ENCODE data around the gene ABCG4.
"Not testable (repeated sequence)": the region's sequence is repeated elsewhere in the genome, so short reads cannot be mapped to it uniquely, and the experiment has no call there.

ABCG4 gene

DNA sequence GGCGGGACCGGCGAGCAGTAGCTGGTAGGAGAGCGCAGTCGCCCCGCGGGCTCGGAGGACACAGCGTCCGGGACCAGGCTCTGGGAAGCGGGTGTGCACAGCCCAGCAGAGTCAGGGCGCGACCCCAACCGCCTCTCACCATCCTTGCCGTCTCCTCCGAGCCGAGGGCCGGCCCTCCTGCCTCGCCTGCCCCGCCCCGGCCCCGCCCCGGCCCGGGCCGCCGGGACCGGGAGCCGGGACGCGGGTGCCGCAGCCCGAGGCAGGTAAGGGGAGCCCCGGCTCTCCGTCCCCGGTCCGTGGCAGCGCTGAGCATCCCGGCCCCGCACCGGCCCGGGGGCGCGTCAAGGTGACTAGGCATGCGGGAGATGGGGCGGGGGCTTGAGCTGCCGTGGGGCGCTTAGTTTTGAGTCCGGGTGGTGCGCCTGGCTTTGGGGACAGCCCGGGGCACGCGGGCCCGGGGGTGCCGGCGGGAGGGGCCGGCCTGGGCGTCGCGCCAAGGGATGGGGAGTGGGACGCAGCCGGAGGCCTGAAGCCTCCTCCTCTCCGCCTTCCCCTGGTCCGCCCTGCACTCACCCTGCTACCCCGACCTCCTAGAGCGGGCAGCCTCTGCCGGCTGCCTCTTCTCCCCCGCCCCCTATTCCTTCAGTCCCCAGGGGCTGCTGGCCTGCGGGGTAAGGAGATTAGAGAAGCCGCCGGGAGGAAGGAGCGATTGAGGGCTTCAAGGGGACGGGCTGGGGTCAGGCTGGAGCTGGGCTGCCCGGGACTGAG is at the start of gene ABCG4:
TSS of gene ABCG4 (plus strand) at position 35 of the 768 bp plus-strand sequence. CDS start 914 bp downstream, outside the sequence.
- DNase-seq: no peak

DNA sequence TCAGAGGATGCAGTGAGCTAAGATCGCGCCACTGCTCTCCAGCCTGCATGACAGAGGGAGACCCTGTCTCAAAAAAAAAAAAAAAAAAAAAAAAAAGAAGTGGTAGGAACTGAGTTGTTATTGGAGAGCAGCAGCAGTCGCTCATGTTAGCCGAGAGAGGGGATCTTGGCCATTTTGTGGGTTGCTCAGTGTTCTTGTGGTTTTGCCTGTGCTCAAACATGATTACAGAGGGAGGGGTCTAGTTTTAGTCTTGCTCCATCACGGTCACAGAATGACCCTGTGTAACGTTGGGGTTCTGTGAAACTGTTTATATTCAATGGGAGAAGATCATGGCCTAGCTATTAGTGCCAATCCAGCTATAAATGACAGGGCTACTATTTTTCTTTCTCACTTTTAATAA is 49.1 kb upstream of the ABCG4 start:
- DNase-seq: no peak

DNA sequence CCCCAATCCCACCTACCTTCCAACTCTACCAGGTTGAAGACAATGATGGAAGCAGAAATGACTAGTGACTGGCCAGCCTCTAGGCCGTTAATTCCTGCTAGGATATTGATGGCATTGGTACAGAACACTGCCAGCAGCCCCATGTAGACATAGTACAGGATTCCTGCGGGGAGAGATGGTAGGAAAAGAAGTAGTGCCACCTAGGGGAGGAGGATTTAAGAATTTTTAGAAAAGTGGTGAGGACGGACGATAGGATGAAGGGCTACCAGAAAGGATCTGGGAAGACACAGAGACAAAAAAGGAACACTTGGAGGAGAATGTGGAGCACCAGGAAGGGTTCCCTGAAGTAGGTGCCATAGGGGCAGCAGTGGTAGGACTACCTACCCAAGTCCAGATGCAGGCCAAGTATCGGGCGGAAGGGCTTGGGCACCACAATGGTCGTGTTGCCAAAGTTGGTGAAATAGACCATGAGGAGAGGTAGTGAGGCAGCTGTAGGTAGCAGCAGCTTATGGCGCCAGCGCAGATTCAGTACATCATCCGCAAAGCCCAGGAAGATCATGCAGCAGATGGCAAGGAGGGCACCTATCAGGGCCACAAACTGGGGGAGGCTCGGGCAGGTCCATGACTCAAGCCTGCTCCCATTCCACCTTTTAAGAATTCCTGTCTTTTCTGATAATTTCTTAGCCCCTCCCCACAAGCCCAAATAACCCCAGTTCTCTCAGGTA is 48.4 kb upstream of the ABCG4 start:
- peak; percentile 66 for DNase-seq

DNA sequence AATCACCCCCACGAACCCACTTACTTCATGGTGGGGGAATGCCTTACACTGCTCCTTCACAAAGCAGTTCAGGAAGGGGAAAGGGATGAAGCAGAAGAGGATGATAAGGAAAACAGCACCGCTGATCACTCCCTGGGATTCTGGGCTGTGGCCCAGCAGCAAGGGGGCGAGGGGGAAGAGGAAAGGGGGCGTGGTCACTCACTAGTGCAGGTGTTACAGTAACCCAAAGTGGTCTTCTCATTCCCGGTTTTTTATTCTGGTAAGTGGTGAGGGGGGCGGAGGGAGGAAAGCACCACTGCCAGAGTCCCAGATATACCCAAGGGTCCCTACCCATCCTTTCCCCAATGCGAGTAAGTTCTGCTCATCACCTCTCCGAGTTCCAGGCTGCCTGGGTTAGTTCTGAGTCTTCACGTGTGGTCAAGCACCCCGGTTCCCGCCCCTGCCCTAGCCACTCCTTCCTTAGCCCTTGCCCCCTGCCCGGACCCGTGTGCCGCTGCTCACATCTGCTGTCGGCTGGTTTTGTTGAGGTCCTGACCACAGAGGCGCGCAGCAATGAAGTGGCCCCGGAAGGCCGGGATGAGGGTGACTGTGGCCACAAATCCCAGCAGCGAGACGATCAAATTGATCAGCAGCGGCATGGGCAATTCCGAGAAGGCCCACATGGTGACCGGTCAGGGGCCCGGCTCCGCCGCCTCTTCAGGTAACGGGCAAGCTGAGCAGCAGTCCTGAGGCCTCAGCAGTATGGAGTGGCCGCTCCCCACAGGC is 47.7 kb upstream of the ABCG4 start:
- DNase-seq: peak; percentile 65

DNA sequence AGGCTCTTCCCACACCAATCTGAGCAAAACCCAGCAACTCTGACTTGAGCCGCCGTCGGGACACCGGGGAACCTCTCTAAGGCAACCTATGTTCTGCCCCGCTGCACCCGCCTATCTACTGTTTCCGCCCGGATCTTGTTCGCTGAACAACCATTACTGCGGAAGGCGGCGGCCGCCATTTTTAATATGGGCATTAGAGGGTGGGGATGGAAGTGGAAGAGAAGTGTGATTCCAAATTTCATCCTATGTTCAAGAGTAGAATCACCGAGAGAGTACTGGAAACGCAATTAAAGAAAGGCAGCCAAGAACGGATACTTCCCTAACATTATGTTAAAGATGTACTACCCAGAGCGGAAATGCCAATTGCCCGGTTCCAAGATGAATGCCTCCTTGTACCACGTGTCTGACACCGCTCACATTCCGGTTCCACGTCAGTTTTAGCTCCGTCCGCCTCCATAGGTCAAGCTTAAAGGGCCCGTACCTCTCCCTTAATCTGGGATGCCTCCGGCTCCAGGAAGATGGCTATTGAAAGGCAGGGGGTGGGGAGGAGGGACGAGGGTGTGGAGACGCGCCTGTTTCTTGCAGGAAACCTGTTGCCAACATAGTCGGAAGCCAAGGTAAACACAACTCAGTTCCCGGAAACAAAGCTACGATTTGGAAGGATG is 47.0 kb upstream of the ABCG4 start, which contains the start of gene DPAGT1:
TSS of gene DPAGT1 (minus strand) at position 95 of the 665 bp plus-strand sequence. CDS start 198 bp downstream, outside the sequence.
- peak; percentile 100 for DNase-seq

DNA sequence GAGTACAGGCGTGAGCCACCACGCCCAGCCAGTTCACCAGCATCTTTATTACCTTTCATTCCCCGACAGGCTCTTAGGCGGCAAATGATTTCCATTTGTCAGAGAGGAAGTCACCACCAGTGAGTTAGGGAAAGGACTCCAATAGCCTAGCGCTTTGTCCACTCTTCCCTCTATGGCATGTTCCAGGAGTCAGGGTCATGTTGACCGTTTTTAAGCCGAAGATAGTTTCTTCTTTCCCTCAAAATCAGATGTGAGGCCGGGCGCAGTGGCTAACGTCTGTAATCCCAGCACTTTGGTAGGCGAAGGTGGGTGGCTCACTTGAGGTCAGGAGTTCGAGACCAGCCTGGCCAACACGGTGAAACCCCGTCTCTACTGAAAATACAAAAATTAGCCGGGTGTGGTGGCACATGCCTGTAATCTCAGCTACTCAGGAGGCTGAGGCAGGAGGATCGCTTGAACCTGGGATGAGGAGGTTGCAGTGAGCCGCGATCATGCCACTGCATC is 45.6 kb upstream of the ABCG4 start:
- not testable (repeated sequence) for DNase-seq

DNA sequence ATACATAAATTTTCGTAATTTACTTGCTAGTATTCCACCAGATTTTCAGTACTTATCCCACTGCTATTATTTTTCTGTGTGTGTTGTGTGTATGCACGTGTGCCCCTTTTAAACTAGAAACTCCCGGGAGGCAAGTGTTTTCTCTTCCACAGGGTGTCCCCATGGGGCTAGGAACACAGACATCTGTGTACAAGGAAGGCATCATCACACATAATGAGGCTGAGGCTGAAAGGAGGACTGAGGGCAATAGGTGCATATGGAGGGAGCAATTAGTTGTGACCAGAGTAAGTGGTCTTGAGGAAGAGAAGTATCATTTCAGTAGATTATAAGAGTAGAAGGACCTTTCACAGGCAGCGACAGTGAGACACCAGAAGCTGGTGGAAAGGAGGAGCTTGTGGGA is 45.1 kb upstream of the ABCG4 start:
- DNase-seq: no peak

DNA sequence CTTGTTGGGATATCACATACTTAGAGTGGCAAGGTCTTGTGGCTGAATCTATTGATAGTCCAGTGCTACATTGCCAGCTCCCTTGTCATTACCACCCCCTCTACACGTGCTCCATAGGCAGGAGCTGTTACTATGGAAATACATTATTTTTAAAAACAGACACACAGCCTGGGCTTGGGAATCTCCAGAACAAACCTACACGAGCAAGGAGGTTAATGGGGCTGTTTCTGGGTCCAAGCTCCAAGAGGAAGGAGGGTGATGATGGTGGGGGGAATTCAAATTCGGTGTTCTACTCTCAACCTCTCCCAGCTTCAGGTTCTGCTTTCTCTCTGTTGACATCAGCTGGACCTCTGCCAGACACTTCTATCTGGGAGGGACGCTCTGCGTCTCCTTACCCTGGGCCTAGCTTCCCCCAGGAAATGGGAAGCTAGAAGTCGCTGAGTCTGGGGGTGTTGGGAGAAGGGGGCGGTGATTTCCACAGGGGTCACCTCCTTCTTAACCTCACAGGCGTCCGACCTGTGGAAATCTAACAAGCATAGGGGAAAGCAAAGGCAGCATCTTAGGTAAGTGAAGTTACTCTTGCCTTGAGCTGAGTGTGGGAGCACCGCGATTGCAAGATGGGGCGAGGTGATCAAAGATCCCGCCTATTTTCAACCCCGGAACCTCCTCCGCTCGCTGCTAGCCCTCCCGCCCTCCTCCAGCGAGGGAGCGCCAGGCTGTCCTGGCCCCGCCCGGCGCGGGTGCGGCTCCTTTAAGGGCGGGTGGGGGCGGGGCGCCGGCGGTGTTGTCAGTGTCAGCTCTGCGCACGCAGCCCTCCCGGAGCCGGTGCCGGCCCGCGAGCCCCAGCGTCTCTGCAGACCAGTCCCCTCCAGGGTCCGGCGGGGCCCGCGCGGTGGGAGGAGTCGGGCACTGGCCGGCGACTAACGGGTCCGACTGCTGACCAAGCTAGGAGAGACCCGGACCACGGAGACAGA is 42.0 kb upstream of the ABCG4 start, which contains the start of gene C2CD2L:
TSS of gene C2CD2L (plus strand) at position 781 of the 974 bp plus-strand sequence. CDS start 398 bp downstream, outside the sequence.
- DNase-seq: peak; percentile 75

DNA sequence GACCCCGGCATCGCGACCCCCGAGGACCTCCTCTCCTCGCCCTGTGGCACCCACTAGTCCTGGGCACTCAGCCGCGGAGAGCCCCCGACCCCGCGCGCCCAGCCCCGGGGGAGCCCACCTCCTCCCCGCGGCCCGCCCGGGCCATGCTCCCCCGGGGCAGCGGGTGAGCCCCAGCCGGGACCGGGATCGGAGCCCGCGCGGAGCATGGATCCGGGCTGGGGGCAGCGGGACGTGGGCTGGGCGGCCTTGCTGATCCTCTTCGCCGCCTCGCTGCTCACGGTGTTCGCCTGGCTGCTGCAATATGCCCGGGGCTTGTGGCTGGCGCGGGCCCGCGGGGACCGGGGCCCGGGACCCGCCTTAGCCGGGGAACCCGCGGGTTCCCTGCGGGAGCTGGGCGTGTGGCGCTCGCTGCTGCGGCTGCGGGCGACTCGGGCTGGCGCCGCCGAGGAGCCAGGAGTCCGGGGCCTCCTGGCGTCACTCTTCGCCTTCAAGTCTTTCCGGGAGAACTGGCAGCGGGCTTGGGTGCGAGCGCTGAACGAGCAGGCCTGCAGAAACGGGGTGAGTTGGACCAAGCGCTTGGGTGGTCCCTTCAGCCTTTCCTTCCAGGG is 41.2 kb upstream of the ABCG4 start:
- no peak for DNase-seq

DNA sequence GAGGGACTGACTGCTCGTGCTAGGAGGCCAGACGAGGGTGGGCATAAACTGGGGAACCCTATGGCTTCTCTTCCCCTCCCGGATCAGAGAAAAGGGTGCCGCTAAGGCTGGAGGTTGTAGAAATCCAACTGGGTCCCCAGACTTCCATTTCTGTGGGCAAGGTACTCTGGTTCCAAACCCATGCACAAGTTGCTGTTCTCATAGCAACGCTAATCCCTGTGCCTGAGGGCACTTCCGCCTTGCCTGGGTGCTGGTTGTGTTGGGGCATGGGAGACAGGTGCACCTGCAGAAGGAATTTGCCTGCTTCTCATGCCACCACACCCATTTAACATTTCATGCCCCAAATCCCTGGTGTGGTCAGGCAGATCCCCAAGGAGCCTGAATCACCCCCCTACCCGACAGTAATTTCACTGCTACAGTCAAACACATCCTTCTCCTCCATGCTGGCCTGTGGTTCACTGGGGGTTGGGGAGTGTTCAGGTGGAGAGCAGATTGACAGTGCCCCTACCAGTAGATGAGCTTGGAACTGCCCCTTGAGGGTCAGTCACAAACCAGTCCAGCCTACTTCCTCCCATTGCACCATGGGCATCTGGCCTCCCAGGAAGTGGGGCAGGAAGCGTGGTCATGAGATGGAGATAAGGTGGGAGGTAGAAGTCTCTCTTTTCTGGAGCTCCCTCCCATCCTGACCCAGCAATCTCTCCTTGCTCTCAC is 40.6 kb upstream of the ABCG4 start:
- DNase-seq: no peak

DNA sequence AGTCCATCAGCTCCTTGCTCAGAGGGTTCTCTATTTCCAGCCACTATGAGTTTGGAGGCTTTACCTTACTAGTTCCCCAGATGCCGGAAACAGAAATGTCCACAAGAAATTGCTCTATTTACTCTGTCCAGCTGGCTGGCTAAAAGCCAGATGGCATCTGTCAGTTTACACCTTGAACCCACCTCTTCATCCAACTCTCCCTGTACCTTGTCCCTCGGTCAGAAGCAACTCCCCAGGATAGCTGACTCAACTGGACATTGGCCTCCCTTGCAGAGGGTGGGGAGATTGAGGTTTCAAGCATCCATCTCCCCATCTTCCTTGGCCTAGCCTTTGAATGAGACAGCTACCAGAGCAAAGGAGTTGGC is 40.0 kb upstream of the ABCG4 start:
- DNase-seq: no peak

DNA sequence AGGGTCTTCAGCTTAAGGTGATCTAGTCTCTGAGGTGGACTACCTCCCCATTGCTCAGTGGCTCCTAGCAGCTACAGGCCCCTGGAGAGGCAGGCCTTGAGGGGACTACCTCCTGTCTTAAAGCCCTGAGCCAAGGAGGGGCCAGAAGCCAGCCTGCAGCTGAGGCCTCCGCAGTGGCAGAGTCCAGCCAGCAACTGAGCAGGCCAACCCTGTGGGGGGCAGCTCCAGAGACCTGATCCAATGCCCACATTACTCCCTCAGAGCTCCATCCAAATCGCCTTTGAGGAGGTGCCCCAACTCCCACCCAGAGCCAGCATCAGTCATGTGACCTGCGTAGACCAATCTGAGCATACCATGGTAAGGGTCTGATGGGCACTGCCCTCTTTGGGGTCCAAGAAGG is 39.0 kb upstream of the ABCG4 start:
- no peak for DNase-seq

DNA sequence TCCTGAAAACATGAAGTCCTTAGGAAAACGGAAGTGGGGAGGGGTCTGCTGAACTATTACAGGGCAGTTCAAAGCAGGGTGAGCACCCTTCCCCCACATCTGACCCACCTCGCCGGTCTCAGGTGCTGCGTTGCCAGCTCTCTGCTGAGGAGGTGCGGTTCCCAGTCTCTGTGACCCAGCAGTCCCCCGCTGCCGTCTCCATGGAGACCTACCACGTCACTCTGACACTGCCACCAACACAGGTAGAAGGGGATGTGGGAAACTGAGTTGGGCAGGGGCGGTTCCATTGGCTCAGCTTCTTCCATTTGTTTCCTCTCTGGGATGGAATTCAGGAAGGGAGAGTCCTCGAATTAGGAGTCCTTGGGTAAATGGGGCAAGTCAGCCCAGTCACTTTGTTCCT is 38.4 kb upstream of the ABCG4 start:
- DNase-seq: no peak

DNA sequence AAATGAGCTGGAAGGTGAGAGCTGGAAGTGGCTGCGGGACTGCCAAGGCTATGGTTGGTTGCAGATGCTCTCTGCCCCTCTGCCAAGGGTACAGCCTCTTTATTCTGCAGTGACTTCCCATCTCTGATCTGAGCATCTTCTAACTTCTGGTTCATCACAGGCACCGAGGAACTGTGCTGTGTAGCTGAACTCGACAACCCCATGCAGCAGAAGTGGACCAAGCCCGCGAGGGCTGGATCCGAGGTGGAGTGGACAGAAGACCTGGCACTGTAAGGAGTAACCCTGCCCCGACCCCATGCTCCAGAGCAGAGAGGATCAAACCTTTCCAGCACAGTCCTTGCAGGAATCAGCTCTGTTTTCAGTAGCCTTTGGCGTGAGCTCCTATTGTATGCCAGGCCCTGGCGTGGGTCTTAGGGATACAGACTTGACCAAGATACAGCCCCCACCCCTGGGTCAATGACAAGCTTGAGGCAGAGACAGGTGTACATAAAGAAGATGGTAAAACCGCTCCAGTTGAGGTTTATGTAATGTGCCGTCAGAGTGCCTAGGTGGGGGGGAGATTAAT is 37.4 kb upstream of the ABCG4 start:
- no peak for DNase-seq

DNA sequence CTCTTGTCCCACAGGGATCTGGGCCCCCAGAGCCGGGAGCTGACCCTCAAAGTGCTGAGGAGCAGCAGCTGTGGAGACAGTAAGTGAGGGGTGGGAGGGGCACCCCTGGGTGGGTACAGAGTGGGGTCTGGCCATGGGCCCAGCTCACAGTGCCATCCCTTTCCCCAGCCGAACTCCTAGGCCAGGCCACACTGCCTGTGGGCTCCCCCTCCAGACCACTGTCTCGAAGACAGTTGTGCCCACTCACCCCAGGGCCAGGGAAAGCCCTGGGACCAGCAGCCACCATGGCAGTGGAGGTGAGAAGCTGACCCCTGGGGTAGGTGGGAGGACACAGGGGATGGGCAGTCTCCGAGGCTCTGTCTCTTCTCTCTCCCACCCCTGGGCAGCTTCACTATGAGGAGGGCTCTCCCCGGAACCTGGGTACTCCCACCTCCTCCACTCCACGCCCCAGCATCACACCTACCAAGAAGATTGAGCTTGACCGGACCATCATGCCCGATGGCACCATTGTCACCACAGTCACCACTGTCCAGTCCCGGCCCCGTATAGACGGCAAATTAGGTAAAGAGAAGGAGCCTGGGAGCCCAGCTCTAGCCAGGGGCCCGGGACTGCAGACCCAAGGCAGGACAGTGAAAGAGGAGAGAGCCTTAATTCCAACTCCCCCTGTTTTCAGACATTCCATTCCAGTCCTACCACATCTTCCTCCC is 36.4 kb upstream of the ABCG4 start:
- no peak for DNase-seq

DNA sequence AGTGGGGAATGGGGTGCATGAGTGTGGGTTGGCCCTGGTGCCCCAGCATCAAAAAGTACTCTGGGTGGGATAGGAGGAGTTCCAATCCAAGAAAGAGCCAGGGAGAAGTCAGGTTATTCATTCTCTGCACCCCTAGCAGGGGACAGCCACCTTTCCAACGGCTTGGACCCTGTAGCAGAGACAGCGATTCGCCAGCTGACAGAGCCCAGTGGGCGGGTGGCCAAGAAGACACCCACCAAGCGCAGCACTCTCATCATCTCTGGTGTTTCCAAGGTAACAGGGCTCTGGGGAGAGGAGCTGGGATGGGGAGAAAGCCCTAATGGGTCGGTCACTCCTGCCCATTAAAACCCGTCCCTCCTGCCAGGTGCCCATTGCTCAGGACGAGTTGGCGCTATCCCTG is 35.1 kb upstream of the ABCG4 start:
- no peak for DNase-seq

DNA sequence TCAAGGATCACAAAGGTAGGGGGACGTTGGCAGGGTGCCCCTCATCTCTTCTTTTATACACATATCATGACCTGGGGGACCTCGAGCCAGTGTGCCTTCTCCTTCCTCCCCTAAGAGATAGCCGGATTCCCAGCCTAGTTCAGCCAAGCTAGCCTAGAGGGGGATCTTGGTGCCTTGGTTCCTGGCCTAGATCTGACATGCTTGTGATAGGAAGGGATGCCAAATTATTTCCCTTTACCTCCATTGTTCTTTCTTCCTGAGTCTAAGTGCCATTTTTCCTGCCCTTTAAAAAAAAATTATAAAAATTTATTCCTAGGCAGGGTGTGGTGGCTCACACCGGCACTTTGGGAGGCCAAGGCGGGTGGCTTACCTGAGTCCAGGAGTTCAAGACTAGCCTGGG is 34.5 kb upstream of the ABCG4 start:
- DNase-seq: no peak

DNA sequence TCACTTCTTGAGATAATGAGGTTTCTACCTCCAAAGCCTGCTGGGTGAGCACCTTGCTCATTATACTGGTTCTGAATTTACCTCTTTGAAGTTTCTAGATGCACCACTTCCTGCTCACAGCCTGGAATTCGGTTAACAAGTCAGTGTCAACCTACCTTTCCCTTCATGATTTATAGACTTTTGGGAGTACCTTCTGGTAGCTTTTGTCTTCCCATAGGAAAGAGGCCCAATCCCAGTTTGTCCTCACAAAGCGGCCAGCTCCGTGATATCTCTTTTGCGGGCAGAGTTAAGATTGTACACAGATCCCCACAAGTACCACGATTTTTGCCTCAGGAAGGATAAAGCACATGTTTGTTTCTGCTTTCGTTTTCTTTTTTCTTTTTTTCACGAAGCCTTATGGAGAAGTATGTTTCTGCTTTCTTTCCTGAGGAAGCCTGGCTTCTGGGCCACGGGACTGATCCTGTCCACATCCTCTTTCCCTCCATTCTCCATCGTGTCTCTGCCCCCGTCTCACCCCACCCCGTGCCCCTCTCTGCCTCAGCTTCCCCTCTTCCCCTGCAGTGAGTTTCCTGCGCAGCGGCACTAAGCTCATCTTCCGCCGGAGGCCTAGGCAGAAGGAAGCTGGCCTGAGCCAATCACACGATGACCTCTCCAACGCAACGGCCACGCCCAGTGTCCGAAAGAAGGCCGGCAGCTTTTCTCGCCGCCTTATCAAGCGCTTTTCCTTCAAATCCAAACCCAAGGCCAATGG is 33.2 kb upstream of the ABCG4 start:
- DNase-seq: no peak

DNA sequence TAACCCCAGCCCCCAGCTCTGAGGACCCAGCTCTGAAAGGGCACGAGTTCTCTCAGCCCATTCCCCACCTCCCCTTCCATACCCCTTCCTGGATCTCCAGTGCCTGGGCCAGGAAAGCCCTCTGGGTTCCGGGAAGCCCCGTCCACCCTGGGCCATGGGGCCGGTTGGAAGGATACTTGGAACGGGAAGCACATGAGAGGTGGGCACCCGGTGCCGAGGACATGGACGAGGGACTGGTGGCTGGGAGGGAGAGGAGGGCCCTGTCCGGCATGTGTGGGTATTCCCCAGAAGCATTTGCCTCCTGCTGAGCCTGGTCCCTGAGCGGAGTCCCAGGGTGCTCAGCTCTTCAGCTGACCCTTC is 32.6 kb upstream of the ABCG4 start:
- DNase-seq: no peak
